ENCODE measurements around the gene IRF6. TPM values are rescaled to one million over a fixed set of nuclear protein-coding genes. Genes with fewer than 3 reads are reported as not detected.
A peak's percentile ranks its signal among the peaks of the same experiment; 100 is the strongest.

The IRF6 gene
- polyA plus RNA-seq, 3 donors: 16.4 to 20.6 (median 17.6) TPM

DNA sequence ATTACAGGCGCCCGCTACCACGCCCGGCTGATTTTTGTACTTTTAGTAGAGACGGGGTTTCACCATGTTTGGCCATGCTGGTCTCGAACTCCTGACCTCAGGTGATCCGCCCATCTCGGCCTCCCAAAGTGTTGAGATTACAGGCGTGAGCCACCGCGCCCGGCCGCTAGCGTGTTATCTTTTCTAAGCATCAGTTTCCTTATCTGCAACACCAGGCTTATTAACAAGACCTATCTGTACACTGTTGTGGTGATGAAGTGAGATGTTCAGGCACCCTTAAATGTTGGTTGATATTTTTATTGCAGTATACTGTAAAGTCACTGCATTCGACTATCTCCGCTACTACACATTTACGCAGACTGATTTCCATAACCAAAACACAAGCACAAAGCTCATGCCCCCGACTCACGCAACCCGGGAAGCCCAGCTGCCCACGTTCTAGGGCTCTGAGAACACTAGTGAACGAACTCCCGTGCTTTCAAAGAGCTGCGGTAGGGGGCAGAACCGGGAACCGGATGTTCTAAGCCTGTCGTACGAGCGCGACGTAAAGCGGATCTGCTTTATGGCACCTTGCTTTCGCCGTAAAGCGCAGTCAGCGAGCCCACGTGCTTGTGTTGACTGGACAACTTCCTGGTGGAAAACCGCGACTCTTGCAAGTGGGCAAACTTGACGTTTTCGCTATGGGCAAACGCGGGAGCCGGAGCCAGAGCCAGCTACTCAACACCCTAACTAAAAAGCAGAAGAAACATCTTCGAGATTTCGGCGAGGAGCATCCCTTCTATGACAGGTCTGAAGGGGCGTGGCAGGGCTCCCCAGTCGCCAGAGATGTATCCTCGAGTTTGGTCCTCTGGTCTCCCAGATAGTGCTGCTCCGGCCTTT lies 21.7 kb upstream of the IRF6 start, which contains the start of gene UTP25:
TSS of gene UTP25 (plus strand) at position 589 of the 879 bp plus-strand sequence. CDS start at position 681, 92 bp downstream.
- peak; percentile 95 for DNase-seq

DNA sequence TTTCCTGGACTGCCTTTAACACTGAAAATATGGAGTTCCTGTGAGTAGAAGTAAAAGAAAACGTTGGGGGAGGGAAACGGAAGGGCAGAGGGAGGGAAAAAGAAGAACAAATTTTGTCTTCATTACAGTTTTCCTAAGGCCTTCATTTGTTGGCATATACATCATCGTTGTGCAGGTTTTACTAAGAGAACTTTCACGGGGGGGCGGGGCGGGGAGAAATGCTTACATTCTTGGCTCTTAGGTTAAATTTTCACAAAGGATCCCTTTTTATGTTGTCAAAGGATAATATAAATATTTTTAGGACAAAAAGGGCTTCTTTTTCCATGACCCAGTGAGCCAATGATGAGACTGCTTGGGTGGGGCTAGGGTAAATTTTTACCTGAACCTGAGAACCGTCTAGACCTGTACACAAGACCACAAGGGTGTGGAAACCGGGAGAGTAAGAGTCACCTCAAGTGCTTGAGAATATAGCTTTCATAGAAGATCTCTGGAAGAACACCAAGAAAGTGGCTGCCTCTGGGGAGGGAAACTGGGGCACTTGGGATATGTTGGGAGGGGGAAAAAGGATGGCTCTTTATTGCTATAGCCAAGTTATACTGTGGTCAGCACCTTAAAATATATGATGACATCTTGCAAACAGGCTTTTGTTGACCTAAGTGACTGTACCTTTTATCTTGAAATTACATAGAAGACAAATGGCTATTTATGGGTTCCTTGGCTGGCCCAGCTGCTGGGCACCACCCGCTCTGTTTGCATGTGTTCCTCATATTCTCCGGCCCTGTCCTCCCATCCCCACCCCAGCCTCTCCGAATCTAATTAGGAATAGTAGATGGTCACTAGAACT lies 19.9 kb upstream of the IRF6 start:
- no peak for DNase-seq

DNA sequence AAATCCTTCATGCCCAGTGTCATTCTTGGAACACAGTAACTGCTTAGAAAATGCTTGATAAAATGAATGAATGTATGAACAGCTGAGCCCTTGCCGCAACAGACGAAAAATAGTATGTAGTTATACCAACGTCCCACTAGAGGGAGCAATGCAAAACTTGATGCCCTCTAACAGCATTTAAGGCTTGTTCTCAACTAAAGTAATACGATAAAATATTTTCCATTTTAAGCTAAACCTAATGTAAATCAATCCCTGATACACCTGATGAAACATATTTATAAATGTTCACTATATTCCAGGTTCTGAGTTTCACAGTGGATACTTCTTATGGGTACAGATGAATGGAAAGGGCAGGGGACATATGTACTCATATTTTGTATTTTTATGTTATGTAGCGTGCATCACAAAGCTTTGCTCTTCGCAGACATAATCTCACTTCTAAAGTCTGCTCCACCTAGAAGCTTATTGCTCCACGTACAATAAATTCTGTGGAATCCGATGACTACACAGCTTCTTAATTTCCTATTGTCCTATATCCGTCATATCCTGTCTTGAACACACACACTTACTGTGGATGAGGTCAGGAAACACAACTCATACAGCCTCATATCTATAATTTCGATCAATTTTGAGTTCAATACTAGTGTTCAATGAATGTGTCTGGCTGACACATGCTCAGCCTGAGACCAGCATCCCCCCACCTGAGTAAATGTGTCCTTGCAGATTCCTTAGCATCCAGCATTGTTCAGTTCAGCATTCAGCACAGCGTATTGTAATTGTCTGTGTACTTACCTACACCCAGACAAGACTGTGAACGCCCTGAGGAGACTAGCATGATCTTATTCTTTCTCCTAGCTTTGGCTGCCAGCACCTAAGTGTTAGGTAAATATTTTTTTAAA lies 17.4 kb upstream of the IRF6 start:
- DNase-seq: no peak

DNA sequence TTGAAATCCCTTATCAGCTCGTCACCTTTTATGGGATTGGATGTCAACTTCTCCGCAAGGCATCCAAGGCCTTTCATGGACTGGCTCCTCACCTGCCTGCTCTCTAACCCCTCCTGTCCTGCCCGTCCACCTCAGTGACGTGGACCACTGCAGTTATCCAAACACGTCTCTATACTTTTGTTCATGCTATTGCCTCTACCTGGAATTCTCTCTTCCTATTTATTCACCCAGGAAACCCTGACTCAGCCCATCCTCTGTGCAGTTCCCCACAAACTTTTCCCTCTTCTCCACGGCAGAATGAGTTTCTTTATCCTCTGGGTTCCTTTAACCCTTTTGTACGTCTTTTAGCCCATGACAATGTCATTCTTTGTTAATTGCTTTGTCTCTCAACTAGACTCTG lies 16.8 kb upstream of the IRF6 start:
- DNase-seq: no peak

DNA sequence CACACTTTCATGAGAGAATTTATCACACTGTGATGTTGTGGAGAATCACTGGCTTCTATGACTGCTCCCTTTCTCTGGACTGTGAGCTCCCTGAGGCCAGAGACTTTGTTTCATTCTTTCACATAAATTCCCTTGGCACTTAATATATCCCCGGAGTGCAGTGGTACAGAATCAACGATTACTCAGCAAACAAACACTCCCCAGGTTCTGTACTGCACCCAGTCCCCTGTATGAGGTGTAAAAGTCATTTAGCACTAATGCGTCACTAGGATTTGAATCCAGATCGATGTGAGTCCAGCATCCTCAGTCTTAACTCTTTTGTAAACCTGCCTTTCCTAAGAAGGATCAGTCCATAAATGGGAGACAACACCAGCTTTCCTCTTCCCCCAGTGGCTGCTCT lies 15.0 kb upstream of the IRF6 start:
- DNase-seq: no peak

DNA sequence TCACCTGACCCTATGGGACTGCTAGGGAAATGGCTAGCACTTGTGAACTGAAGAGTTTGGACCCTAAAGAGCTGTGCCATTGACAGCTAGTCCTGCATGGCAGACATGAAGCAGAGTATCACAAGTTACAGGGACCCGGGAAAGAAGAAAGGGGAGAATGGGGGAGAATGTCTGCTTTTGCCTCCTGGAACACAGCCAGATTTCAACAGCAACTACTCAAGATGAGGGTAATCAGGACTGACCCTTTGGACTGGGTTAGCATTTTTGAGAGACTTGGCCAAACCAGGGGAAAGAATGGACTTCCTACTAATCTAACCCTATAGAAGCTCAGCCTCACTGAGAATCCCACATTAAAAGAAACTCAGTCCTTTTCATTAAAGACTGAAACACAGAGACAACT lies 13.1 kb upstream of the IRF6 start:
- no peak for DNase-seq

DNA sequence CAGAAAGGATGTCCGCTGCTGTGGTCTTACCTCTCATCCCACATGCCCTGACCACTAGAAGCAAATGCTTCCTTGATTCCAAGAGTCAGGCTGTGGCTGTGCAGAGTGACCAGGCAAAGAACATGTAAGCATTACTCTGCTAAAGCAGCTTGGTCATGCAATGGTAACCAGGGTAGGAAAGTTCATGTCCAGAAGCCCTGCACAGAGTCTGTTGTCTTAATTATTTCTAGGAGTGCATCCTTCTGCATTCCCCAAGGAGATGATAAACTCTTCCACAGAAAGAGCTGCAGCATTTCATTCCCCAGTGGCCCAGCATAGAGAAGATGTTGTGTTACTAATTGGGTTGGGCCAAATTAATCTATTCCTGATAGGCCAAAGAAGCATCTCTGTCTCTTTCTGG lies 11.7 kb upstream of the IRF6 start:
- no peak for DNase-seq

DNA sequence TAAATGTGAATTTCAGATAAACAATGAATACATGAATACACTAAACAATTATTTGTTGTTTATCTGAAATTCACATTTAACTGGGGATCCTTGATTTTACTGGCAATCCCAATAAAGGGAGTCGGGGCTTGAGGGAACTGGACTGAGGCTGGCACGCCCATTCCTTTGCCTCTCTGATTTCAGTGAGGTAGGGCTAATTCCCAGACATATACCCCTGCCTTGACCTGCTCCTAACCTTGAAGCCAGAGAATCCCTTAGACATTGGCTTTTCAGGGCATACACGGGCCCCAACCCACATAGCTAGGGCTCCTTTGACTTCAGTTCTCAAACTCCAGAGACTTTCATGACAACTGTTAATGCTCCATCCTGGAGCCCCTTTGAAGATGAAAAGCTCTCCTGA lies 11.0 kb upstream of the IRF6 start:
- DNase-seq: no peak

DNA sequence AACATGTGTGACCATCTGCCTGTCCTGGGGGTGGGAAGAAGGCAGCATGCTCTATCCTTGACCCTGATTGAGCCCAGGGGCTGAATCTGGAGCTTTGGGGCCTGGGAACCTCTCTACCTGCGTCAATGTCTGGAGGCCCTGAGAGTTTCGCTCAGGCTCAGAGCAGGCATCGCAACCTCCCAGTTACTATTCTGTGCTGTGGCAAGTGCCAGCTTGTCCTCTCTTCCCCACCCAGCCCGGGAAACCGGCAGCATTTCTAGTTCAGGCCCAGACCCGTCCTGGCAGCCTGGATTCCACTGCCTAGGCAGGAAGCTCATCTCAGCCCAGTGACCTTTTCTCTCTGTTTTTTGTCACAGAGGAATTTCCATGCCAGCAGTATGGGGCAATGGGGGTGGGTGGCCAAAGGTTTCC lies 10.0 kb upstream of the IRF6 start:
- DNase-seq: no peak

DNA sequence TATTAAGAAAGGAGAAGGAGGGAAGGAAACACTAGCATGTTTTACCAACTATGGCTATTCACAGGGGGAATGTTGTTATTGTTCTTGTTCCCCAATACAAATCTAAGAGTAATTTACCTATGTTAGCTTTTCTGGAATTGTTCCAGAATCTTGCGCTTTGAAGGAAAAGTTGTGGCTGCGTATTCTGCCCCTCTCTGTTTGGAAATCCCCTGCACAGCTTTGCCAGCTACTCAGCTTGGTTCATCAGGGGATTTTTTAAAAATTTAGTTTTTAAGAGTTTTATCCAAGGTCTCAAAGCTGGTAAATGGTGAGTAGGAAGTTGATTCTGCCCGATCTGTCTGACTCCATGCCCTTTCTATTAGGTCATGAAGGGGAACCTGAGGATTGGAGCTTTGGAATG lies 9.5 kb upstream of the IRF6 start:
- no peak for DNase-seq

DNA sequence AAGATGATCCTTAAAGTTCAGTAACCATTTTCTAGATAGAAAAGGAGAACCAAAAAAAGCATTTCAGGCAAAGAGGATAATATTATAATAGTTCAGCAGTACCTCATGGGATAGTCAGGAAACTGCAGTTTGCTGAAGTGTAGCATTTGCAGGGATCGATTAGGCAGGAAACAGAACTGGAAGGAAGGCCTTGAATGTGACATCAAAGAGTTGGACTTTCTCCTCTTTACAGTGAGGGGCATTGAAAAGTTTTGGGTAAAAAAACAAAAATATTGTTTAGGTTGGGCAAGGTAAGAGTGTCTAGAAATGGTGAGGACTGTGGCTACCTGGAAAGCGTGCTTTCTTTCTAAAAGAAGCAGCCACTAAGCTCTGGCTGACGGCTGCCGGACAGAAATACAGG lies 8.0 kb upstream of the IRF6 start:
- DNase-seq: no peak

DNA sequence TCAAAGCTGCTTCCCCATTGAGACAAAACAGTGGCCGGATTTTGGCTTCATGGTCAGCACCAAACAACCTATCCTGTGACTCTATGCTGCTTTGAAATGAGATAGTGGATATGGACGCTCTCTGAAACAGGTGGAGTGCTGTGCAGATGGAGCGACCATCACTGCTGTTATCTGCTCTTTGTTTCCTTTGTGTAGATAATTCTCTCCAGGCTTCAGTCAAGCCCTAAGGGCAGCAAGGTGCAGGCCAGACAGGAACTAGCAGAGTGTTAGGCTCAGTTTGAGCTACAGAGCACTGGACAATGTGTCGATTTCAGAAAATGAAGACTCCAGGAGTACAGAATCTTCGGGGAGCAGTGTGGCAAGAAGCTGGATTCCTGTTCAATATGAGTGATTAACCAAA lies 4.8 kb upstream of the IRF6 start:
- DNase-seq: no peak

DNA sequence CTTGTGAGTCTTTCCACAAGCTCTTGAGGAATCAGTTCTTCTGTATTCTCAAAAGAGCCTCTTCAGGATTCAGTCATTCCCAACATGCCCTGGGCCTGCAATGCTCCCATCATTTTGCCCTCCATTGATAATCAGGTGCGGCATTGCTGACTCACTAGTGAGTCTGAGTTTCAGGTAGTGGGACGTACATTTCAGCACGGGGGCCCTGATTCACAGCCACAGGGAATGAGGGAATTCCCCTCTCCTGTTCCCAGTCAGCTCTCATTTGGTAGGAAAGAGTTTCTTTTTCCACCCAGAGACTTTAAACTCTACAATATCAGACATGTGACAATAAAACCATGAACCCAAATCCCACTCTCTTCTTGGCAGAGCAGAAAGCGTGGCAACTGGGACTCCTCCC lies 3.7 kb upstream of the IRF6 start:
- no peak for DNase-seq

DNA sequence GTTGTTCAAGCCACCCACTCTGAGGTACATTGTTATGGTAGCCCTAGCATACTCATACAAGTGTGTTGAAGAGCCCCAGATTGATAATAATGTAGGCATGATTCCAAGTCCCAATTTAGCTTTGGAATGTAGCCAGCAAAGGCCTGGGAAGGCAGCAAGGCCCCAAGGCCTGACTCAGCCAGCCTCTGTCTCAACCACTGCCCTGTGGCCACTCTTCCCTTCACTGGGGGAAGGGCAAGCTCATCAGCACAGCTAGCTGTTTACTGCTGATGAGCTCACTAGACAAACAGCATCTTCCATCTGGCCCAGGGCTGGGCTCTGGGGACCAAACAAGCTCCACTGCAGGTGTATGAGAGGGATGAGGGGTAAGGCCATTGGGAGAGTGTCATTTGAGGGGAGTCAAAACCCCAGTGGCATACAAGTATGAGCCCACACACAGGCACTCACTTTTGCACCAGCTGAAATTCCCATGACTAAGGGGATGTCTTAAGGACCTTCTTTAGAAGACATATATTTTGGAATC lies 2.2 kb upstream of the IRF6 start:
- no peak for DNase-seq

DNA sequence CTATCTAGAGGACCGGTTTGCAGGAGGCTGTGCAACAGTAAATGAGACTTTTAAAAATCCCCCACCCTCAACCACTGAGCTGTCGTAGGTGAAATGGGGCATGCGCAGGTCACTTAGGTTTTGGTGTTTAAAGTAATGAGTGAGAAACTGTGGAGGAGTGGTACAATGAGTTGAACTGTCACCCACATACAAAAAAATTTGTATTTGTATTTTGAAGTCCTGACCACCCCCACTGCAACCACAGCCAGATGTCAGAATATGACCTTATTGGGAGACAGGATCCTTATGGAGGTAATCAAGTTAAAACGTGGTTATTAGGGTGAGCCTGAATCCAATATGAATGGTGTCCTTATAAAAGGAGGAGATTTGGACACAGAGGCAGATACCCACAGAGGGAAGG lies 1.6 kb upstream of the IRF6 start:
- no peak for DNase-seq

DNA sequence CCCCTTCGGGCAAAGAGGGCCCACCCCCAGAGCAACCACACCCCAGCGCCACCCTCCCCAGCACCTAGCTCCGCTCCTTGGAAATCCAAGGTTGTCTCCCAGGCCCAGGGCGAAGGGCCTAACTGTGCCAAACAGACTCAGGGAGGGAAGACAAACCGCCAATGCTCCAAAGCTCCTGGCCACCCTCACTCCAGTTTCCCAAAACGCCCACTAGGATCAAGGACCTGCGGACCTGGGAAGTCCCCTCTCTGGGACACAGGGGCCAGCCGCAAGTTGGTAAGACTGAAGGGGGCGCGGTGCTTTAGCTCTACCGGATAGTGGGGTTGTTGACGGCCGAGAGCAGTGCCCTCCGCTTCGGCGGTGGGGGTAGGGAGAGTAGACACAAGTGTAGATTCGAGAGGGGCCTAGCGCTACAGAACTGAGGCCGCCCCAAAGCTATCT lies 581 bp downstream of the IRF6 start:
- DNase-seq: no peak

DNA sequence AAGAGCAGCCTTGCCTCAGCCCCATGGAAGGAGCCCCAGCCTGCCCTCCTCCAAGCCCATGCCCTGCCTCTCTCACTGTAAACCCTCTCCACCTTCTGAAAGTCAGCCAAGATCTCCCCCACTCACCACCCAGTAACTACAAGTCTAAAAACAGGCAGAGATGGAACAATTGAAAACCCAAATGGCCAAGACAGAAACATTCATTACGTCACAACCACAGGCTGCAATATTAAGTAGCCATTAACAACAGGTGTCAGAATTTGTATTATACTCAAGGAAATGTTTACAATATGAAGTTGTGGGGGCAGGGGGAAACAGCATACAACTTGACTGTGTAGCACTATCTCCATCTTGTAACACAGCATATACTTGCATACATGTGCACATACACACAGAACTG lies 2.4 kb downstream of the IRF6 start:
- no peak for DNase-seq

DNA sequence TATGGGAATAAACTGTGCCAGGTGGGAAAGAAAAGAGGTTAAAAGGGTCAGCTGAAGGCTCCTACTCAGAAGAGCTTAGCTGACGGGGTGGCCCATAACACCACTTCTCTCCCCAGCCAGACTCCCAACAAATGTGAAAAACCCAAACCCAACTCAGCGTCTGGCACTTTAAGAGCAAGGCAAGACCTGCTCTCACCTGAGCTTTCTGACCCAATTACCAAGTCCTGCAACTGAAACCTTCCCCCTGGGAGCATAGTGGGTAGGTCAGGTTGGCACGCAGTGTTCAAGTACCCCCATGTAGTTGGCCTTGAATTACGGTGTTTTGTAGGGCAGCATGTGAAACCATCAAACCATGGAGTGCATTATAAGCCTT lies 3.2 kb downstream of the IRF6 start:
- DNase-seq: no peak

DNA sequence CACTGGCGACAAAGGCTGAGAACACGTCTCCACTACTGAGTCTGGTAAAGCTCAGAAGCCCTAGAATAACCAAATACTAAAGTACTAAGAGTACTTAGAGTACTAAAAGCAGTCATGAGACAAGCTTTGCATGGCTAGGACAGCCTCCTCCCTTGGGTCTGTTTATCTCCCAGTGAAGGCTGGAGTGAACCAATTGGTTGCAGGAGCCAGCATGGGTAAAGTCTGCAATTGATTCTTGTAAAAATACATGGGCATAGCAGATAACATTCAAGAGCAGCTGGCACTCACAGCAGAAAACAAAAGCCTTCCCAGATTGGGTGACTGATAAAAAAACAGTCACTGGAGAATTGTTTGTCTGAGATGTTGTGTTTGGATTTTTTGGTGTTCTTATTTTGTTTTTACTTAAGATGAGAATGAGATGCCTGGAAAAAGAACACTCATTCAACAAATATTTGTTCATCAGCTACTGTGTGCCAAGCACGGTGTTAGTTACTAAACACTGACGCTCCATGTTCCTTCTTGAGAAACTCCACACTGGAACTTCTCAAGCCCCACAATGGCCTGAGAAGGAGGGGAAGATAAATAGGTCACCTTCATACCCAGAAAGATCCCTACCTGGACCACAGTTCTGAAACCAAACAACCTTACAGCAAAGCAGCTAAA lies 3.7 kb downstream of the IRF6 start:
- DNase-seq: no peak

DNA sequence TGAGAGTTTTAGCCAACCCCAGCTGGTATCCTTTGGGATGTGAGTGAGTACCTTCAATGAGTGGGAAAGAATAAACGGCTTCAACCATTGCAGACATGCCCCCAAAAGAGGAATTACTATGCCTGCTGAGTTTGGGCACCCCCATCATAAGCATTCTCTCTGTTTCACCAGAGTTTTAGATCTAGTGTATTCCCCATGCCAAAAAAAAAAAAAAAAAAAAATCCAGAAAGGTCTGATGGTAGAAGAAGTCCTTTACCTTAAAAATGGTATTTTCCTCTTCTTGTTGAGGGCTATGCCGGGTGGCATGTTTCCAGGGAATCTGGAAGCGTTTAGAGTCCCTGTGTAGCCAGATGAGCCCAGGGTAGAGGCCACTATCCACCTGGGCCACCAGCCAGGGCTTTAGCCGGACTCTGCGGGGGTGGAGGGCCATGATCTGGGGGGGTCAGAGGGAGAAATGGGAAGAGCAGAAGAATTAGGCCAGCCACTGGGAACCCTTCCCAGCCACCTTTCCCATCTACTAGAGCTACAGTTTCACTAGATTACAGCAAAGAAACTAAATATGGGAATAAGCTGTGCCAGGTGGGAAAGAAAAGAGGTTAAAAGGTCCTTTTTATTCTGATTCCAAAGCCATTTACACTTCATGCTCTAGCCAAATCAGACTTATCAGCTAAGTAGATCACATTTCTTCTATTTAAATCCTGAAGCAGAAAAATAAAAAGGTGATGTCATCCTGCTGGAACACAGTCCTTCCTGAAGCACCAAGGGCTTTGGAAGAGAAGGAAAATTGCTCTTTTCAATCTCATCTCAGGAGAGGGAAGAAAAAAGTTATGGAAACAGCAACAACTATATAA lies 4.7 kb downstream of the IRF6 start:
- DNase-seq: no peak

All from renal pelvis (tissue), 4 donors.